ENCODE results near the gene FREM1. TPM values are rescaled to one million over a fixed set of nuclear protein-coding genes. Genes with fewer than 3 reads are reported as not detected.

FREM1 gene
- total RNA-seq, 4 donors from 2014 or later = 0.68 to 3.4 (median 1.7) TPM

DNA sequence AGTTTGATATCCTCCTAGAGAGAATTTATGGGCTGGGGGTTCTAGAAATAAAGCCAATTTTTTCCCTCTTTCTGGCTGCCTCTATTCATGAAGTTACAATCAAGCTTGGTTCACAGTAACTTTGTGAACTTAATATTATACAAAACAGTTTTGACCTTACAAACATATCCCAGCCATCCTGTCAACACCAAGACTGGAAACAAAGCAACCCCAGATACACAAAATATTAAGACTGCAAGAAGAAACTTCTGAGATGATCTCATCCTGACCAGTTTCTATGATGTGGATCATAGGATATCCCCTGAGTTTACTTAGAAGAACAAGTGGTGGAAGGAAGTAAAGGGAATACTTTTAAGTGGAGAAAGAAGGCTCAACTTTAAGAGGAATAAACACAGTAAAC is 159.4 kb downstream of the FREM1 start:
- Histone ChIP-seq H3K9me3 (no peaks in the 10 kb centered on the region), H3K27me3 (no peaks in the 10 kb centered on the region), H3K36me3 (no peaks in the 10 kb centered on the region), H3K4me3 (replicated peaks in 1 of 3) (no peak overlapping the region), H3K4me1 (no peaks in the 10 kb centered on the region), H3K27ac (no peak overlapping the region)
- DNase-seq = no peak
- intact Hi-C loops (cut with DNase I) = no loop called here
- no peak for TF ChIP-seq POLR2A (IDR thresholded peaks at IDR 0.05)
- TF ChIP-seq, protein P1, sequence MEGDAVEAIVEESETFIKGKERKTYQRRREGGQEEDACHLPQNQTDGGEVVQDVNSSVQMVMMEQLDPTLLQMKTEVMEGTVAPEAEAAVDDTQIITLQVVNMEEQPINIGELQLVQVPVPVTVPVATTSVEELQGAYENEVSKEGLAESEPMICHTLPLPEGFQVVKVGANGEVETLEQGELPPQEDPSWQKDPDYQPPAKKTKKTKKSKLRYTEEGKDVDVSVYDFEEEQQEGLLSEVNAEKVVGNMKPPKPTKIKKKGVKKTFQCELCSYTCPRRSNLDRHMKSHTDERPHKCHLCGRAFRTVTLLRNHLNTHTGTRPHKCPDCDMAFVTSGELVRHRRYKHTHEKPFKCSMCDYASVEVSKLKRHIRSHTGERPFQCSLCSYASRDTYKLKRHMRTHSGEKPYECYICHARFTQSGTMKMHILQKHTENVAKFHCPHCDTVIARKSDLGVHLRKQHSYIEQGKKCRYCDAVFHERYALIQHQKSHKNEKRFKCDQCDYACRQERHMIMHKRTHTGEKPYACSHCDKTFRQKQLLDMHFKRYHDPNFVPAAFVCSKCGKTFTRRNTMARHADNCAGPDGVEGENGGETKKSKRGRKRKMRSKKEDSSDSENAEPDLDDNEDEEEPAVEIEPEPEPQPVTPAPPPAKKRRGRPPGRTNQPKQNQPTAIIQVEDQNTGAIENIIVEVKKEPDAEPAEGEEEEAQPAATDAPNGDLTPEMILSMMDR (IDR thresholded peaks at IDR 0.05) = no peak

DNA sequence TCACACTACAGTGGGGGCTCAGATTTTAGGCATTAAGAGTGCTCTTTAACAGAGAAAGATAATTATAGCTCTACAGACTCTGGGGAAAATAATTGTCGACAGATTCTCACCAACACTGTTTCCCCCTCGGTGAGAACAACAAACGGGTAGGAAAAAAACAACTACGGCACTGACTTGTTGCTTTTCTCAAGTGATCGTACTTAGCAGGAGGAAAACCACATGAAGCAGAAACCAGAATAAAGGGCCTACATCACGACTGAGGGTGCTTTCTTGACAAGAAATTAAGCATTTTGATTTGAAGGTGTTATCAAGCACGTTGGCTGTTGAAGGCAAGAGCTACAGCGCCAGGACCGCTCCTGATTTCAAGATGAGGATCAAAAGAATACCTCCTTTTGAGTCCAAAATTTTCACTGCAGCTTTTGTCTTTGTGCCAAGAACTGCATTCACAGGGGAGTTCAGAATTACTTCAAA is 160.5 kb downstream of the FREM1 start:
- Histone ChIP-seq H3K27ac (no peak overlapping the region), H3K4me1 (no peaks in the 10 kb centered on the region), H3K9me3 (no peaks in the 10 kb centered on the region), H3K36me3 (no peaks in the 10 kb centered on the region), H3K4me3 (replicated peaks in 1 of 3) (no peak overlapping the region), H3K27me3 (no peaks in the 10 kb centered on the region)
- DNase-seq = no peak
- TF ChIP-seq POLR2A (IDR thresholded peaks at IDR 0.05) = no peak
- TF ChIP-seq, protein P1 (IDR thresholded peaks at IDR 0.05) = no peak
- WGBS, 2 donors = 49 to 59% methylated on average over 9 of the region's 9 CpGs
- intact Hi-C loops (cut with DNase I) = no loop called here

DNA sequence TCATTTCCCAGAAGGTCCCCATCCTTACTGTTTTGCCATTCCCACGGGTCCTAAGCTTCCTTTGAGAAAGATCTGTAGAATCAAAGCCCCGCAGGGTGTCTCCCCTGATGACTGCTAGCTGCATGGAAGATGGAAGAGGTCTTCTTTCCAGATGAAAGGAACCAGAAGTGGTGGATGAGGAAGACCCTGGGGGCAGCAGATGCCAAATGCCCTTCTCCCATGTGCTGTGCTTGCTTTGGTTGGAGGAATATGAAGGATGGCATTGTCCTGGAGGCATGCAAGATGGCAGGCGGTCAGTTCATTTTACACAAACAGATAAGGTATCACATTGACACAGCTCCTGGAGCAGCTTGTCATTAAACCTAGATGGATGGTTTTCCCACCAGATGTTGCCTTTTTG is 161.9 kb downstream of the FREM1 start:
- intact Hi-C loops (cut with DNase I) = no loop called here
- H3K27me3 ChIP-seq = no peaks in the 10 kb centered on the region
- H3K27ac ChIP-seq = no peak overlapping the region
- H3K36me3 ChIP-seq = no peaks in the 10 kb centered on the region
- no peak for TF ChIP-seq POLR2A (IDR thresholded peaks at IDR 0.05)
- TF ChIP-seq, protein P1 (IDR thresholded peaks at IDR 0.05) = no peak
- no peak for DNase-seq
- H3K4me1 ChIP-seq = no peaks in the 10 kb centered on the region
- no peak overlapping the region for H3K4me3 ChIP-seq (replicated peaks in 1 of 3)
- H3K9me3 ChIP-seq = no peaks in the 10 kb centered on the region
- WGBS, 2 donors = 91 to 93% methylated on average over 3 of the region's 3 CpGs

DNA sequence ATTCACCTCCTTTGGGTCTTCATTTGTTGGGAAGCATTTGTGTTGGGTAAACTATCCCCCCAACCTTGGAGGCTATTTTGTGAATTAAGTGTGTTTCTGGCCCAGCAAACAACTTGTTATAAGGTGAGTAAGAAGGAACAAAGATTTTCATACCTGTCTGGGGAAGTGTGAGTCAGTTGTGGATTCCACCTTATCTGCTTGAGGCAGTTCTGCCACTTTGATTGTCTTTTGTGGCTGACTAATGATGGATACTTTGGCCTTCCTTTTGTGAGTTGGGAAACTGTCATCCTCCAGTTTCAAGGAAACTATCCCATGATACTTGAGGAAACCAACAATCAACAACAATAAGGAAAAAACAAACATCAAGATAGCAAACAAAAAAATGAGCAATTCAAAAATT is 163.1 kb downstream of the FREM1 start:
- H3K36me3 ChIP-seq = no peaks in the 10 kb centered on the region

DNA sequence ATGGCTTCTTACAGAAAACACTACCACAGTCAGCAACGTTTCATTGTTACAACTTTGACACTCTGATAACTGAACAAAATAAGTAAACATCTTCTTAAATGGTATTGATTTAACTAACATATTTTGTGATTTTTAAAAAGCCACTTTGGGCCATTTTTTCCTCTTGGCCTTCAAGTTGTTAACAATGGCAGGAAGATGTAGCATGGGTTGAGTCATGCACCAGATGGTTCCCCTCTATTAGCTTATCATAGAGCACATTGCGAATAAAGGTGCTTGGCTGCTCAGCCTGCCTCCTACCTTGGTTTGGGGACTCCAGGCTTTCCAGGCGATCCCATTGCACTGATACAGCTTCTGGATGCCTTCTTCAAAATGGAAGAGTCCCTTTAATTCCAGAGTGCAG is 163.6 kb downstream of the FREM1 start:
- no peak for DNase-seq
- Histone ChIP-seq H3K36me3 (no peaks in the 10 kb centered on the region), H3K4me1 (no peaks in the 10 kb centered on the region), H3K27me3 (no peaks in the 10 kb centered on the region), H3K27ac (no peak overlapping the region), H3K4me3 (replicated peaks in 1 of 3) (no peak overlapping the region), H3K9me3 (no peaks in the 10 kb centered on the region)
- 83 to 86% methylated on average over 3 of the region's 3 CpGs for WGBS, 2 donors
- intact Hi-C loops (cut with DNase I) = no loop called here
- TF ChIP-seq, protein P1 (IDR thresholded peaks at IDR 0.05) = no peak
- no peak for TF ChIP-seq POLR2A (IDR thresholded peaks at IDR 0.05)

More for the DNA sequence above, 163.1 kb downstream of the FREM1 start:
- intact Hi-C loops (cut with DNase I) = no loop called here
- H3K27ac ChIP-seq = no peak overlapping the region
- H3K4me1 ChIP-seq = no peaks in the 10 kb centered on the region
- no peak for DNase-seq
- TF ChIP-seq POLR2A (IDR thresholded peaks at IDR 0.05) = no peak
- TF ChIP-seq, protein P1 (IDR thresholded peaks at IDR 0.05) = no peak
- no peaks in the 10 kb centered on the region for H3K9me3 ChIP-seq
- H3K27me3 ChIP-seq = no peaks in the 10 kb centered on the region
- no peak overlapping the region for H3K4me3 ChIP-seq (replicated peaks in 1 of 3)

All from thyroid gland (tissue), 4 donors.